Activated CD8-positive, alpha-beta T cell treated with anti-CD3 and anti-CD28 coated beads for 36 hours (primary cell): ENCODE data around the gene CARTPT. TPM values are rescaled to one million over a fixed set of nuclear protein-coding genes. Genes with fewer than 3 reads are reported as not detected.

Experiments
- ATAC-seq: fragments of 200-7000 bp; cut with Tn5 transposase; one replicate; pipeline ENCODE4 v1.10.0; 2021; ENCODE audit warnings: mild to moderate bottlenecking, moderate library complexity
- CTCF ChIA-PET: fragments of 350-600 bp; sonication (Branson Sonifier 250); formaldehyde crosslinking; loops from one replicate; lab custom pipeline; 2021; ENCODE audit warnings: antibody characterized with exemption; lab: Charles Lee
- POLR2A ChIA-PET: fragments of 350-600 bp; sonication (Branson Sonifier 250); formaldehyde crosslinking; loops from one replicate; lab custom pipeline; 2021; ENCODE audit warnings: antibody characterized with exemption; lab: Charles Lee
- DNase-seq: peaks from one replicate; pipeline ENCODE4 v3.0.0-alpha.2; 2020
- H3K27ac Mint-ChIP-seq: one replicate; pipeline ENCODE4 v1.8.0; 2021; ENCODE audit warnings: mild to moderate bottlenecking, mixed read lengths
- H3K27me3 Mint-ChIP-seq: one replicate; pipeline ENCODE4 v1.8.0; 2021; ENCODE audit warnings: mixed read lengths
- H3K36me3 Mint-ChIP-seq: one replicate; pipeline ENCODE4 v1.8.0; 2021; ENCODE audit warnings: low read depth, mixed read lengths
- H3K4me1 Mint-ChIP-seq: one replicate; pipeline ENCODE4 v1.8.0; 2021; ENCODE audit warnings: low read depth, mixed read lengths
- H3K4me3 Mint-ChIP-seq: one replicate; pipeline ENCODE4 v1.8.0; 2021; ENCODE audit warnings: mild to moderate bottlenecking, moderate library complexity, mixed read lengths
- H3K9me3 Mint-ChIP-seq: one replicate; pipeline ENCODE4 v1.8.0; 2021; ENCODE audit warnings: mixed read lengths
- intact Hi-C: fragments of 100-400 bp; cut with micrococcal nuclease; formaldehyde crosslinking; loops from one replicate; pipeline ENCODE4 v1.10.0; 2022
- total RNA-seq, 2 experiments: library from RNA; stranded (reverse); gene quantifications; one replicate each; pipeline ENCODE4 v1.2.3, GENCODE V29; 2021
- TF ChIP-seq, protein P1 (sequence below): fragments of 200-600 bp; IDR thresholded peaks from one replicate; pipeline ENCODE4 v1.8.0; 2022; ENCODE audit warnings: antibody characterized with exemption, mild to moderate bottlenecking

The CARTPT gene
- total RNA-seq, 2 experiments from 2014 or later = not detected

DNA sequence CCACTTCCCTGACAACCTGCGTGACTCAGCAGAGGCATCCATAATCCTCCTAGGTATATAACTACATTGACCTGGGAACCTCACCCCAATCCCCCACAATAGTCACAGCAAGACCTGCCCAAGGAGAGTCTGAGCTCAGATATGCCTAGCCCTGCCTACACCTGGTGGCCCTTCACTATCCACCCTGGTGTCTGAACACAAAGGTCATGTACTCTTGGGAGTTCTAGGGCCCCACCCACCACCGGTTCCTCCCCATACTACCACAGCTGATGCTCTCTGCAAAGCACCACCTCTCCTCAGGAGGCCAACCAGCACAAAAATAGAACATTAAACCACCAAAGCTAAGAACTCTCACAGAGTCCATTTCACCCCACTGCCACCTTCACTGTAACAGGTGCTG lies 34.8 kb upstream of the CARTPT start:
- H3K4me1 Mint-ChIP-seq = no peaks in the 10 kb centered on the region
- DNase-seq (no peak), ATAC-seq (no peak)
- TF ChIP-seq, protein P1, sequence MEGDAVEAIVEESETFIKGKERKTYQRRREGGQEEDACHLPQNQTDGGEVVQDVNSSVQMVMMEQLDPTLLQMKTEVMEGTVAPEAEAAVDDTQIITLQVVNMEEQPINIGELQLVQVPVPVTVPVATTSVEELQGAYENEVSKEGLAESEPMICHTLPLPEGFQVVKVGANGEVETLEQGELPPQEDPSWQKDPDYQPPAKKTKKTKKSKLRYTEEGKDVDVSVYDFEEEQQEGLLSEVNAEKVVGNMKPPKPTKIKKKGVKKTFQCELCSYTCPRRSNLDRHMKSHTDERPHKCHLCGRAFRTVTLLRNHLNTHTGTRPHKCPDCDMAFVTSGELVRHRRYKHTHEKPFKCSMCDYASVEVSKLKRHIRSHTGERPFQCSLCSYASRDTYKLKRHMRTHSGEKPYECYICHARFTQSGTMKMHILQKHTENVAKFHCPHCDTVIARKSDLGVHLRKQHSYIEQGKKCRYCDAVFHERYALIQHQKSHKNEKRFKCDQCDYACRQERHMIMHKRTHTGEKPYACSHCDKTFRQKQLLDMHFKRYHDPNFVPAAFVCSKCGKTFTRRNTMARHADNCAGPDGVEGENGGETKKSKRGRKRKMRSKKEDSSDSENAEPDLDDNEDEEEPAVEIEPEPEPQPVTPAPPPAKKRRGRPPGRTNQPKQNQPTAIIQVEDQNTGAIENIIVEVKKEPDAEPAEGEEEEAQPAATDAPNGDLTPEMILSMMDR = no peak
- ChIA-PET CTCF (interaction anchor here (1.5 kb wide), 1 partner anchor 10 kb away, joined by 3 read pairs; no protein-coding TSS in a partner anchor), POLR2A (interaction anchor here (1.1 kb wide), 1 partner anchor 10 kb away, joined by 3 read pairs; no protein-coding TSS in a partner anchor)
- H3K36me3 Mint-ChIP-seq = no peaks in the 10 kb centered on the region
- peaks cover 7% of the 10 kb centered on the region for H3K9me3 Mint-ChIP-seq
- no peak overlapping the region for H3K4me3 Mint-ChIP-seq
- H3K27ac Mint-ChIP-seq = no peak overlapping the region
- H3K27me3 Mint-ChIP-seq = peaks cover 44% of the 10 kb centered on the region
- intact Hi-C loops = no loop called here

DNA sequence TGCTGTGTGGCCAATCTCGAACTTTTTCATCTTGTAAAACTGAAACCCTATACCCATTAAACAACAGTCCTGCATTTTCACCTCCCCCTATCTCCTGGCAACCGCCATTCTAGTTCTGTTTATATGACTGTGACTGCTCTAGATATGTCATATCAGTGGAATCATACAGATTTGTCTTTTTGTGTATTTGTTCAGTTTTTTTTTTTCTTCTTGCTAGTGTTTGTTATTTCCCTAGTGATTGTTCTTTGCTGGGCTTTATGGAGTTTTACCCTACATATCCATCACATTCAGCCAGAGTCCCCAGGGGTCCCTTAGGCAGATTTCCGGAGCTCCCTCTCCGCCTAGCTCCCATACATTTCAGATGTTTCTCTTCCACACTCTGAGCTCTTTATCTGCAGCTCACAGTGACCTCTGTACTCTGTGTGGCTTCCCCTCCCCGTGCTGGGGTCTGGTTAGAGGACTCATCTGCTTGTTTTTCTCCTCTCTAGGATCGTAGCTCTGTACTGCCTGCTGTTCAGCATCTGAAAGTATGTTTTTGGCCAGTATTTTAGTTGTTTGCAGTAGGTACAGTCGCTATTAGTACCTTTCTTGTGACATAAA lies 25.1 kb upstream of the CARTPT start:
- ATAC-seq (no peak), DNase-seq (no peak)
- H3K9me3 Mint-ChIP-seq = no peaks in the 10 kb centered on the region
- ChIA-PET CTCF (interaction anchor here (0.9 to 1.5 kb wide), 4 partner anchors 10 to 14 kb away, joined by 3 read pairs; no protein-coding TSS in a partner anchor), POLR2A (no interaction called here)
- peaks cover 4% of the 10 kb centered on the region for H3K36me3 Mint-ChIP-seq
- no peak overlapping the region for H3K27ac Mint-ChIP-seq
- H3K4me3 Mint-ChIP-seq = no peak overlapping the region
- intact Hi-C loops = no loop called here
- H3K27me3 Mint-ChIP-seq = peaks cover 7% of the 10 kb centered on the region
- peaks cover 7% of the 10 kb centered on the region for H3K4me1 Mint-ChIP-seq
- TF ChIP-seq, protein P1 = no peak

DNA sequence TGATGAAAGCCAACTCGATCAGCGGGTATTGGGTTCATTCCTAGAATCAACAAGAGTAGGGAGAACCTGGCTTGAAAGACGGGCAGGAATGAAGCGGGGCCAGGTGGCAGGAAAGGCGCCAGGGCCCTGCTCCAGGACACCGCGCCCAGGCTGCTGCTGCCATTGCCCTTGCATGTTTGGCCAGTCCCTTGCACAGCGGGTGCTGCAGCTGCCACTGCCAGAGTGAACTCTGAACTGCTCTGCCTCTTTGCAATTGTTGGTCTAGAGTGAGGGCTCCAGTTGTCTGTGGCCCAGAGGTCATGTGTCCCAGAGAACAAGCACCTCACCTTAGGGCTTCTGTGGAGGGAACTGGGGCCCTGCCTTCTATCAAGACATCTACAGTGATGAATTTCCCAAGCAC lies 24.0 kb upstream of the CARTPT start:
- peaks cover 4% of the 10 kb centered on the region for H3K36me3 Mint-ChIP-seq
- H3K4me3 Mint-ChIP-seq = no peak overlapping the region
- peaks cover 7% of the 10 kb centered on the region for H3K27me3 Mint-ChIP-seq
- TF ChIP-seq, protein P1 = no peak
- intact Hi-C loops = no loop called here
- POLR2A ChIA-PET = interaction anchor here (0.6 kb wide), 1 partner anchor 11 kb away, joined by 3 read pairs; no protein-coding TSS in a partner anchor
- no peak for DNase-seq
- H3K9me3 Mint-ChIP-seq = no peaks in the 10 kb centered on the region
- ATAC-seq = no peak
- H3K4me1 Mint-ChIP-seq = peaks cover 7% of the 10 kb centered on the region
- CTCF ChIA-PET = interaction anchor here (1.5 kb wide), 1 partner anchor 13 kb away, joined by 3 read pairs; no protein-coding TSS in a partner anchor
- H3K27ac Mint-ChIP-seq = no peak overlapping the region

DNA sequence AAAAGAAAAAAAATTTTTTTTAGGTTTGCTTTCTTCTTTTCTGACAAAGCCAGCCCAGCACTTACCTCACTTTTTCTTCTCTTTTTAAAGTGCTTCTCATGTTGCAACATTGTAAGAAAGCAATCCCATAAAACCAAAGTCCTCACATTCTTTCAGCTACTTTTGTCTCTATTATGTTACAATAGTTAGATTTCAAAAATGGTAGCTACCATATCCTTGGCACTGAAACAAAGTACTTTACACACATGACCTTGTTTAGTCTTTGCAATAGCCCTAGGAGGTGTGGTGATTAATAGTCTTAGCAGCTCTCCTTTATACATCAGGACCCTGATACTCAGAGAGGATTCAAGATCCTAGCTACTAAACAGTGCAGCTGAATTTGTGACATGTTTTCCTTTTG lies 23.5 kb upstream of the CARTPT start:
- ATAC-seq = no peak
- ChIA-PET CTCF (interaction anchor here (0.6 to 0.8 kb wide), 2 partner anchors 23 to 220 kb away, joined by 3 read pairs; no protein-coding TSS in a partner anchor), POLR2A (no interaction called here)
- no peak for DNase-seq
- peaks cover 7% of the 10 kb centered on the region for H3K27me3 Mint-ChIP-seq
- peaks cover 7% of the 10 kb centered on the region for H3K4me1 Mint-ChIP-seq
- intact Hi-C loops = no loop called here
- peaks cover 4% of the 10 kb centered on the region for H3K36me3 Mint-ChIP-seq
- TF ChIP-seq, protein P1 = no peak
- no peak overlapping the region for H3K4me3 Mint-ChIP-seq
- no peak overlapping the region for H3K27ac Mint-ChIP-seq
- no peaks in the 10 kb centered on the region for H3K9me3 Mint-ChIP-seq

DNA sequence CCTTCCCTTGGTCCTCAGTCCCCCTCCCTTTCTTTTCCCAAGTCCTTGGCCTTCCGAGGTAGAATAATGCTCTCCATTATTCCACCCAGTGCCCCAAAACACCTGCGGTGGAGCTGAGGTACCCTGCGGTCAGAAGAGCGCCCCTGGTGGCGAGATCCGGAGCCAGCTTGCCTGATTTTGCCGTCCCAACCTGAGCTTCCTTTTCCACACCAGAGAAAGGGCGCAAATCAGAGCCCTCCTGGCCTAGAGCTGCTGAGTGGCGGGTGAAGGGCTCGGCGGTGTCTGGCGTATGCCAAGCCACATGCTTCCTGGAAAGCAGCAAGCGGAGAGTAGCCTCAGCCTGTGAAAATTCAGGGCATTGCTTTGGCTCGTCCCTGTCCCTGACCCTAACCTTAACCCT lies 21.1 kb upstream of the CARTPT start:
- DNase-seq = no peak
- TF ChIP-seq, protein P1 = peak; percentile 38
- H3K4me1 Mint-ChIP-seq = peaks cover 7% of the 10 kb centered on the region
- ChIA-PET POLR2A (no interaction called here), CTCF (interaction anchor here (1.2 to 1.6 kb wide), 4 partner anchors 8 to 35 kb away, joined by 3 to 5 read pairs (median 4); no protein-coding TSS in a partner anchor)
- no peak overlapping the region for H3K27ac Mint-ChIP-seq
- H3K27me3 Mint-ChIP-seq = peaks cover 9% of the 10 kb centered on the region
- no peak overlapping the region for H3K4me3 Mint-ChIP-seq
- no peaks in the 10 kb centered on the region for H3K9me3 Mint-ChIP-seq
- H3K36me3 Mint-ChIP-seq = peaks cover 4% of the 10 kb centered on the region
- intact Hi-C loops = no loop called here
- no peak for ATAC-seq
